Prostate gland (tissue), 2 donors: ENCODE data around the gene NOTCH1. TPM values are rescaled to one million over a fixed set of nuclear protein-coding genes. Genes with fewer than 3 reads are reported as not detected.

Experiments used
- DNase-seq: peaks from one replicate; pipeline ENCODE4 v3.0.0-alpha.2; 2019; ENCODE audit warnings: low spot score
- H3K27ac ChIP-seq, 2 donors: fragments of 200-600 bp; sonication (generic); 2 replicates each; pipeline ENCODE4 v1.5.1; 2017 to 2019
- H3K27me3 ChIP-seq: fragments of 200-600 bp; sonication (generic); replicated peaks from 2 replicates; pipeline ENCODE4 v1.5.1; 2019; ENCODE audit not compliant: insufficient read depth
- H3K36me3 ChIP-seq, 2 donors: fragments of 200-600 bp; sonication (generic); 1 replicate in 1 of 2; 2 replicates in 1 of 2; pipeline versions ENCODE4 v1.5.1 to v1.8.1; 2017 to 2019
- H3K4me1 ChIP-seq: fragments of 200-600 bp; sonication (generic); replicated peaks from 2 replicates; pipeline ENCODE4 v1.5.1; 2019
- H3K4me3 ChIP-seq, 2 donors: fragments of 200-600 bp; sonication (generic); 2 replicates each; pipeline ENCODE4 v1.5.1; 2017 to 2019
- H3K9me3 ChIP-seq: fragments of 200-600 bp; sonication (generic); 2 replicates; pipeline ENCODE4 v1.5.1; 2017
- CTCF ChIP-seq, 4 experiments: fragments of 200-600 bp in 2 of 4; fragments of 450-650 bp in 2 of 4; sonication (generic) in 2 of 4; IDR thresholded peaks; 1 replicate in 3 of 4; 2 replicates in 1 of 4; pipeline ENCODE4 v1.5.1; 2016 to 2019; ENCODE audit warnings: antibody characterized with exemption in 4 of 4, mild to moderate bottlenecking in 2 of 4, moderate library complexity in 2 of 4
- POLR2A ChIP-seq: fragments of 450-650 bp; IDR thresholded peaks from one replicate; pipeline ENCODE4 v1.6.1; 2016; ENCODE audit warnings: antibody characterized with exemption, mild to moderate bottlenecking
- POLR2AphosphoS5 ChIP-seq: sonication (generic); formaldehyde crosslinking; IDR thresholded peaks from one replicate; pipeline ENCODE4 v1.6.1; 2017; ENCODE audit warnings: antibody characterized with exemption
- WGBS: methylation state at CpG from one replicate; pipeline ENCODE4 v1.1.5; 2018; 5-methylcytosine and 5-hydroxymethylcytosine counted together
- intact Hi-C: fragments of 100-400 bp; cut with DNase I; formaldehyde crosslinking; loops from one replicate; pipeline ENCODE4 v1.14.2; 2022
- total RNA-seq, 2 donors: library from RNA; depleted of rRNA; stranded (reverse); fragments of >200 nt; gene quantifications; one replicate each; pipeline ENCODE4 v1.1.0, GENCODE V29; 2016

NOTCH1 gene
- total RNA-seq, 2 donors from 2014 or later: 38.0 to 63.3 TPM

- Histone ChIP-seq H3K4me1 (peaks cover 17% of the 10 kb centered on the region), H3K9me3 (no peaks in the 10 kb centered on the region), H3K36me3 (no peaks in the 10 kb centered on the region), H3K27ac (peak overlapping the region; percentile 93 to 95), H3K4me3 (no peak overlapping the region), H3K27me3 (no peaks in the 10 kb centered on the region)
- intact Hi-C loops: no loop called here
- 15% methylated on average over 22 of the region's 22 CpGs for WGBS
- no peak for DNase-seq
- TF ChIP-seq POLR2A (no peak), CTCF (IDR thresholded peaks at IDR 0.05) (no peak), POLR2AphosphoS5 (peak; percentile 22)
Observed at GRCh38 chr9:136552117-136552703, 6.4 kb upstream of the NOTCH1 start.

DNA sequence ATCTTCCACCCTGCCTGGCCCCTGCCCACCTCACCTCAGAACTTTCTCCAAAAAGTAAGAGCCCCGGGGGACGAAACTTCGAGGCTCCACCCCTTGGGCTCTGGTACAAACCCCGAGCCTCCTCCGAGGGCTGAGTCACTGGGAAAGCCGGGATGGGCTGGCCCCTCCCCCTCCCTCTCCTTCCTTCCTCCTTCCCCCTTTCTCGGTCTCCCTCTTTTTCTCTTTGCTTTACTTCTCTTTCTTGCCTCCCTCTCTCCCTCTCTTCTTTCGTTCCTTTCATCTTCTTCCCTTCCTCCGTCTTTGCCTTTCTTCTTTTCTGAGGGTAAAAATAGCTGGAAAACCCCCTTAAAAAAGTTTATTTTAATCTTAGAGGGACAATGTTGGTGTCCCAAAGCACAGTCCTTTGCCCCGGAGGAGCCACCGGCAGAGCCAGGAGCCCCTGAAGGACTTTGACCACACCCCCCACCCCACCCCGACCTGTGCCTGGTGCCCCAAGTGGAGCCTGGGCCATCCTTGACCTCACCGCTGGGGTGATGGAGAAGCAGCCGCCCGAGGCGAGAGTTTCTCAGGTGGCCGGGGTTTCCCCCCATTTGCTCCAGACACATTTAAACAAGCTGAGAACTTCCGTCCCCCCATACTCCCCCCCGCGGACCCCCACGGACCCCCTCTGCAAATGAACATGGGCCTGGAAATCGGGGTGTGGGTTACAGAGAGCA, 5.7 kb upstream of the NOTCH1 start:
- 17% methylated on average over 22 of the region's 22 CpGs for WGBS
- DNase-seq: peak; percentile 71
- intact Hi-C loops: no loop called here
- Histone ChIP-seq H3K27me3 (no peaks in the 10 kb centered on the region), H3K4me3 (no peak overlapping the region), H3K36me3 (no peaks in the 10 kb centered on the region), H3K27ac (peak overlapping the region; percentile 93 to 95), H3K9me3 (no peaks in the 10 kb centered on the region), H3K4me1 (peaks cover 20% of the 10 kb centered on the region)
- TF ChIP-seq POLR2AphosphoS5 (peak; percentile 68), POLR2A (no peak)

- no peaks in the 10 kb centered on the region for H3K36me3 ChIP-seq
- DNase-seq: no peak
- peak overlapping the region; percentile 93 to 95 for H3K27ac ChIP-seq
- H3K9me3 ChIP-seq: no peaks in the 10 kb centered on the region
- intact Hi-C loops: no loop called here
- WGBS: 56% methylated on average over 11 of the region's 13 CpGs
- H3K4me1 ChIP-seq: peaks cover 20% of the 10 kb centered on the region
- H3K4me3 ChIP-seq: no peak overlapping the region
- no peaks in the 10 kb centered on the region for H3K27me3 ChIP-seq
- TF ChIP-seq POLR2AphosphoS5: no peak
- no peak for TF ChIP-seq CTCF (IDR thresholded peaks at IDR 0.05)
- no peak for TF ChIP-seq POLR2A
Observed at GRCh38 chr9:136550439-136551289, 4.8 kb upstream of the NOTCH1 start.

- H3K27ac ChIP-seq: peak overlapping the region; percentile 93 to 95
- H3K36me3 ChIP-seq: no peaks in the 10 kb centered on the region
- H3K4me1 ChIP-seq: peaks cover 20% of the 10 kb centered on the region
- H3K4me3 ChIP-seq: no peak overlapping the region
- no peaks in the 10 kb centered on the region for H3K9me3 ChIP-seq
- H3K27me3 ChIP-seq: no peaks in the 10 kb centered on the region
- 84% methylated on average over 27 of the region's 29 CpGs for WGBS
- DNase-seq: no peak
- TF ChIP-seq CTCF (IDR thresholded peaks at IDR 0.05) (no peak), POLR2AphosphoS5 (no peak), POLR2A (no peak)
- intact Hi-C loops: loop anchor here (5.0 kb wide), 1 partner anchor 73 kb away; no protein-coding TSS in a partner anchor
Observed at GRCh38 chr9:136549010-136549980, 3.4 kb upstream of the NOTCH1 start.
